NCI-H2107 treated with DMSO at 0.1 percent for 48 hours (cell line): ENCODE results near the gene TBATA.

Source experiments
- DNase-seq: peaks from one replicate; lab custom pipeline; 2025; ENCODE audit not compliant: unreplicated experiment; lab: John Stamatoyannopoulos, UW

TBATA gene

GRCh38 chr10:70809011-70809611 lies 23.9 kb upstream of the TBATA start:
- DNase-seq, result no peak

DNA sequence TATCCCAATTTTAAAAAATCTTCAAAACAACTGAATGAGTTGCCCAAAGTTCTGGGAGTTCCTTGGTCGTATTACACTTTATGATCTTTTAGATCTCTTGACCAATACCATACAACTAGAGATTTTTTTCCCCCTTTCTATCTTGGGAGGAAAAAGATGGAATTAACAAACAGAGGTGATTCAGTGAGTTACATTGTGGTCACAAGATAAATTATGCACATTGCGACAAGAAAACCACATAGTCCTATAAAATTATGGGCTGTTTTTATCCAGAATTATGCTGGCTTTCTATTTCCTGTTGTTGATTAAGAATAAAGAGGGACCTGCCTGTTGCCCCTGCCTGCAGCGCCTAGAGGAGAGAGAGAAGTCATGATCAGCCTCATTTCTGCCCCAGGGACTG lies 22.4 kb upstream of the TBATA start:
- no peak for DNase-seq

DNA sequence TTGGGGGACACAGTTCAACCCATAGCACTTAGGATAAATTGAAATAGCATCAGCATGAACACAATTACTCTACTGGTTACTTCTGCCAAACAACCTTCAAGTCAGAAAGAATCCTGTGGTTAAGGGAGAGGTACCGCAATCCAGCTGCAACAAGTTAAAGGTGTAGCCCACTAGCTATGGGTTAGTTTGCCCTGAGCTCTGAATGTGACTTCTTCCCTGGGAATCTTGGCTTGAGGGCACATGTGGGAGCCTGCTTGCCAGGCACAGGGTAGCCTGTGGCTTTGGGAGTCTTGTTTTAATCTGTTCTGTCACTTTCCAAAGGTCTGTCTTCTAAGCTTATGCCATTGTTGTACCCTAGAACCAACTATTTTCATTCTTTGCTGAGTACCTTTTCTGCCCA lies 21.7 kb upstream of the TBATA start:
- no peak for DNase-seq

GRCh38 chr10:70805619-70806215 lies 20.5 kb upstream of the TBATA start:
- DNase-seq, result no peak

GRCh38 chr10:70804421-70804808 lies 19.2 kb upstream of the TBATA start:
- DNase-seq, result no peak

GRCh38 chr10:70803775-70804420 lies 18.7 kb upstream of the TBATA start:
- DNase-seq, result peak; percentile 85

DNA sequence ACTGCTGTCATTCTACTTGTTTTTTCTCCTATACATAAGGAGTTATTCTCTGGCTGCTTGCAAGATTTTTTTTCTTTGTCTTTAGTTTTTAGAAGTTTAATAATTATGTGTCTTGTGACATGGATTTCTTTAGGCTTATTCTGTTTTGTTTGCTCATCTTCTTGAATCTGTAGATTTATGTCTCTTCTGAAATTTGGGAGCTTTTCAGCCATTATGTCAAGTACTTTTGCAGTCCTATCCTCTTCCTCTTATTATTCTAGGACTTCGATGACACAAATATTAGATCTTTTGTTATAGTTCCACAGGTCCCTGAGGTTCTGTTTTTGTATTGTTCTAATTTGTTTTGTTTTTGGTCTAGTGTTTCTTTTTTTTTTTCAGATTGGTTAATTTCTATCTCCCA lies 16.7 kb upstream of the TBATA start:
- no peak for DNase-seq

GRCh38 chr10:70799124-70799523 lies 13.9 kb upstream of the TBATA start:
- DNase-seq, result no peak

DNA sequence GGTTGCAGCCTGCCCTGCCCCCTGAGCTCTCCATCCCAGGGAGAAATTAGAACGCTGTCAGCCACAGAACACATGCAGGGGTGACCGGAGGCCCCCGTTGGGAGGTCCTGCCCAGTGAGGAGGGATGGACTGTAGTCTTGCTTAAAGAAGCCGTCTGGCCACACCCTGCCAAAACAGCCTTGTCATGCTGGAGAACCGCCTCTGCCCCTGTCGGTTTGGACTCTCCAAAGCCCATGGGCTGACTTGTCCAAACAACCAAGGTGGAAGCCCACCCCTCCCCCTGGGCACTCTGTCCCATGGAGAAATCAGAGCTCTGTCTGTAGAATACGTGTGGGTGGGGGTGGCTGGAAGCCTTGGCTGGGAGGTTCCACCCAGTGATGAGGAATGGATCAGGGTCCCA lies 12.7 kb upstream of the TBATA start:
- no peak for DNase-seq

DNA sequence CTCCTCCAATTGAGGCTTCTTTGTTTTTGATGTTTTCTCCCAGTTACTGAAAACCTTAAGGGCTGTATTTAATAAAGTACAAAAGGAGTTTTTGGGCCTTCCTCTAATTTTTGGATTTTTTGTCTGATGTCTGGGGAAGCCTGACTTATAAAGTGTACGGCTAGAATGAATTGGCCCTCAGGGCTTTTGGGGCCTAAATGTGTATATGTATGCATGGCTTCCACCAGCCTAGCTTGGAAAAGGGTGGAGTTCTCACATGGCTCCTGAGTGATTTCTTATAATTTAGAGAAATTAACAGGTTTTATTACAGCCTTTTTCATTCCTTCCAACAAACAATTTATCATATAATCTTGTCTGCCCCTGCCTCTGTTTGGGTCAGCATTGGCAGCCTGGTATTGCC lies 10.4 kb upstream of the TBATA start:
- no peak for DNase-seq

DNA sequence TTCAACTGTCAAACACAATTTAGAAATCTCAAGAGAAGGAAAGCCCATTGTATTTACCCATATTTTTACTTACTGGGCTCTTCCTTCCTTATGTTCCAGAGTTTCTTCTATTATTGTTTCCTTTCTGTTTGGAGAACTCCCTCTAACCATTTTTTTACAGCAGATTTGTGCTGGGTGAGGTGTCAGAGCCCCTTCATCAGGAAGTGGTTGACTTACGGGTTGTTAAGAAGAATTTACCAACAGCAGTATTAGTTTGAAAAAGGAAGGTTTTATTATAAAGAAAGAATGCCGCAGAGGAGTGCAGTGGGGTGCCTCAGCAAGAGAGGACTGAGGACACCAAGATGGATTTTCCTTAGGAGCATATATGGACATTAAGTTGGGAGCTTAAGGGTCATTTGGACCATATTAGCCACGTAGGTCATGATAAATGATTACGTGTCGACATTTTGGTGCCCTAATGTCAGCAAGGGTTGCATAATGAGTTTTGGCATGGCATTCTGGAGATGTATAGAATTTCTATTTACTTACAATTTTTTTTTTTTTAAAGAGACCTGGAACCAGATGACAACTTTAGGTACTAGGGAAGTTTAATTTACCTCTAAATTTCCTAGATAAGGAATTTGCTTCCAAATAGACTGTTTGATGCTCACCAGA lies 6.3 kb upstream of the TBATA start:
- DNase-seq, result no peak

- DNase-seq, result no peak
These were observed 1.7 kb upstream of the TBATA start for GRCh38 chr10:70786799-70787415.

DNA sequence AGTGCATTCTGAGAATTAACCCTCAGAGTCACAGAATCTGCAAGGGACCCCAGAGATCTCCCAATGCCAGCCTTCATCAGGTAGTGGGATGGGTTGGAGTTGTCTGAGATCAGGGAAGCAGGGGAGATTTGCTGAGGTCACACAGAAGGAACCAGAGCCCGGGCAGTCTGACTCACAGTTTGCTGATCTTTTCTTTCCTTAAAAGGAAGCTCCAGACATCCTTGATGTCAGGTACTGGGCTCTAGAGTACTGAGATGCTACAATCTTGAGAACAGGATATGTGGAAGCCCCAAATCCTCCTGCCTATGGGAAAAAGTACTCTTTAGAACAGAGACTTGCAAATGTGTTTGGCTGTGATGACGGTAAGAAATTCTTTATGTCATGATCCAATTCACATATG lies 706 bp downstream of the TBATA start:
- DNase-seq, result no peak

DNA sequence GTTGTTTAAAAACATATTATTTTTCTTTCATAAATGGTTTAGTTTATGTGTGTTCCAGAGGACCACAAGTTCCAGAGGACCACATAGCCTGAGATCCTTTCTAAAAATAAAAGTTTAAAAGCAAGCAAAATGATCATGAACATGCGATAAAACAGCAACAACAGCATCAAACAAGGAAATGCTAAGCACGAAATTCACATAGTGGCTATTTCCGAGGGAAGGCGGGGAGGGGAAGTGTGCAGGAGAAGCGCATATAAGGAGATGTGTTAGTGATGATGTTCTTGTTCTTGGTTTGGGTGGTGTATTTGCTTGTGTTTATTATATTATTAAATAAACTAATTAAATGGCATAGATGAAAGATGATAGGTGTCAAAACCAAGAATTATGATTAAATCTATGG lies 1.2 kb downstream of the TBATA start:
- no peak for DNase-seq

GRCh38 chr10:70782746-70783680 lies 2.2 kb downstream of the TBATA start:
- DNase-seq, result no peak

DNA sequence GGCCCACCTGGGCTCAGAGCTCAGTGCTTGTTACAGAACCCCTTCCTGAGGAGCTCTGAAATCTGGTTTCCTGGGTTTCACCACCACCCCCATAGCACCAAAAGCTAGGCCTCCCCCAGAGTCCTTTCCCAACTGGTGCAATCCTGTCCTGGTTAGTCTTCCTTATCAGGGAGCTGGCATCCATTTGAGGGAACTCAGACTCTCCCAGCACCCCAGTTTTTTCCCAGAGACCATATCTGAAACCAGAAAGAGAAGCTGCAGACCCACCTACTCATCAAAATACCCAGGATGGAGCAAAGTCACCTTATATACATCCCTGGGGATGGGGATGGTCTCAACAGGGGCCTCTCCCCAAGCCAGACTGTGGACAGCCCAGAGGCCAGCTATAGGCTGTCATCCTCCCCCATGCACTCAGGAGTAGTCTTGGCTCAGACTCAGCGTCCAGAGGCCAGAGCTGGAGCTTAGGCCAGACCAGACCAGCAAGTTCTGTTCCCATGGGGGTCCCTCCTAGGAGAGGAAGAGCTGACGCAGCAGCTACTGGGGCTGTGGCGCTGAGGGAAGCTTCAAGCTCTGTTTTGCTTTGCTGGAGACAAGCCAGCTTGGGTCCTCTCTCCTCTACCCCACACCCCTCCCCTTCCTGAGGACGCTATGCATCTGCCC lies 3.0 kb downstream of the TBATA start:
- no peak for DNase-seq

GRCh38 chr10:70781461-70782051 lies 3.6 kb downstream of the TBATA start:
- no peak for DNase-seq

DNA sequence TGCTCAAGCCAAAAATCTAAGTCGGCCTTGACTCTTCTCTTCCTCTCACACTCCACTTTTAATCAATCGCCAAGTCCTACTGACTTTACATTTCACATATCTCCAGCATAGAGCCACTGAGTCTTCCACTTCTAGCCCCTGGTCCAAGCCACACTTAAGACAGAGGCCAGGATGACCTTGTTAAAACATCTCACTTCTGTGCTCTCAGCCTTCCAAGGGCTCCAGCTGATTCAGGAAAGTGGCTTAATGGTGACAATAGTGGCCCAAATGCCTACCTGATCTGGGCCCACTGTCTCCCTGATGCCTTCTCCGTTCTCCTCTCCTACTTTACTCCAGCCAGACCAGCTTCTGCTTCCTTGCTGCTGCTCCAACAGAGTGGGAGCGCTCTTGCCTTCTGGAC lies 4.4 kb downstream of the TBATA start:
- no peak for DNase-seq

DNA sequence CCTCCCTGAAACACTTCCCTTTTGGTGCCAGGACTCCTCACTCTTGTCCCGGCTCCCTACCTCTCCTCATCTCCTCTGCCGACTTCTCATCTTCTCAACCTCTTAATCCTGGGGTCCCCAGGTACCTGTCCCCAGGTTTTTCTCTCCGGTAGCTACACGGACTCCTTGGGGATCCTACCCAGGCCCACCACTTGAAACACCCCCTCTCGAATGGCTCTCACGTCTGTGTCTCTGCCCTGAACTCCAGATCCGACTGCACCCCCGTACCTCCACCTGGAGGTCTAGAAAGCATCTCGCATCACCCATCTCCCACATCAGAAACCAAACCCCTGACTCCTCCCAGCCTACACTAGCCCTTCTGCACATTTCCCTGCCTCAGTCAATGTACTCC lies 4.8 kb downstream of the TBATA start:
- no peak for DNase-seq
